ENCODE measurements around the gene POLR2F. TPM values are rescaled to one million over a fixed set of nuclear protein-coding genes. Genes with fewer than 3 reads are reported as not detected.

The POLR2F gene
- total RNA-seq, result 204 TPM

GRCh38 chr22:37953437-37954179 lies at the start of gene POLR2F, which contains the start of gene C22orf23:
Gene POLR2F, plus strand, starts transcription at chr22:37953699. Its CDS starts 89 bp downstream, at chr22:37953788.
Gene C22orf23, minus strand, starts transcription at chr22:37953601. Its CDS starts 452 bp downstream, at chr22:37953149.
- TF ChIP-seq CTCF (IDR thresholded peaks at IDR 0.05), result no peak
- Histone ChIP-seq H3K27me3 (no peaks in the 10 kb centered on the region), H3K9me3 (no peaks in the 10 kb centered on the region), H3K4me1 (peaks cover 2 to 15% of the 10 kb centered on the region in 2 donors), H3K27ac (peak within 1 kb of the TSS; percentile 54 to 63), H3K36me3 (peaks cover 19 to 20% of the 10 kb centered on the region in 2 donors), H3K4me3 (peak within 1 kb of the TSS; percentile 73 to 95)
- DNase-seq (ENCODE audit: low spot score in 2 of 2), result peak; percentile 64 to 97
- intact Hi-C loops (cut with DNase I), result loop anchor here (1.0 to 5.0 kb wide), 2 partner anchors 47 to 604 kb away; partner anchors contain the start of gene MICALL1

GRCh38 chr22:37904572-37905533 lies 48.6 kb upstream of the POLR2F start:
- H3K27ac ChIP-seq, result peak overlapping the region; percentile 88 to 93
- DNase-seq (ENCODE audit: low spot score in 2 of 2), result peak; percentile 40 to 92
- H3K4me1 ChIP-seq, result peaks cover 7 to 25% of the 10 kb centered on the region in 2 donors
- no peak for TF ChIP-seq CTCF (IDR thresholded peaks at IDR 0.05)
- no peaks in the 10 kb centered on the region for H3K27me3 ChIP-seq
- H3K4me3 ChIP-seq, result peak overlapping the region; percentile 85 to 100
- H3K36me3 ChIP-seq, result no peaks in the 10 kb centered on the region
- intact Hi-C loops (cut with DNase I), result no loop called here
- no peaks in the 10 kb centered on the region for H3K9me3 ChIP-seq

- Histone ChIP-seq H3K4me3 (peak within 1 kb of the TSS; percentile 85 to 100), H3K9me3 (no peaks in the 10 kb centered on the region), H3K27ac (peak within 1 kb of the TSS; percentile 88 to 93), H3K36me3 (no peaks in the 10 kb centered on the region), H3K4me1 (peaks cover 7 to 29% of the 10 kb centered on the region in 2 donors), H3K27me3 (no peaks in the 10 kb centered on the region)
- TF ChIP-seq CTCF (IDR thresholded peaks at IDR 0.05), result peak in 1 of 3 experiments; percentile 39
- intact Hi-C loops (cut with DNase I), result loop anchor here (1.0 to 2.0 kb wide), 3 partner anchors 28 to 61 kb away; partner anchors contain the start of genes ANKRD54, C22orf23 and POLR2F
- DNase-seq (ENCODE audit: low spot score in 2 of 2), result peak in 1 of 2 donors; percentile 84
These were observed 47.8 kb upstream of the POLR2F start, which contains the start of gene MICALL1 for GRCh38 chr22:37905534-37906363. Gene MICALL1, plus strand, starts transcription at chr22:37906297. Its CDS starts 126 bp downstream, at chr22:37906423.

- H3K9me3 ChIP-seq, result no peaks in the 10 kb centered on the region
- no peak for DNase-seq (ENCODE audit: low spot score in 2 of 2)
These were observed 47.0 kb upstream of the POLR2F start for GRCh38 chr22:37906364-37907008.

More at GRCh38 chr22:37906364-37907008, 47.0 kb upstream of the POLR2F start:
- no peaks in the 10 kb centered on the region for H3K27me3 ChIP-seq
- no peaks in the 10 kb centered on the region for H3K36me3 ChIP-seq
- peak overlapping the region; percentile 85 to 100 for H3K4me3 ChIP-seq
- intact Hi-C loops (cut with DNase I), result loop anchor here (1.0 to 2.0 kb wide), 3 partner anchors 27 to 62 kb away; partner anchors contain the start of genes ANKRD54, C22orf23 and POLR2F
- peak overlapping the region; percentile 86 to 92 for H3K27ac ChIP-seq
- no peak for TF ChIP-seq CTCF (IDR thresholded peaks at IDR 0.05)
- peaks cover 7 to 29% of the 10 kb centered on the region in 2 donors for H3K4me1 ChIP-seq

Data from ascending aorta (tissue), 2 donors.